Ishikawa (cell line): Measurements from ENCODE around the gene CTTNBP2.

ENCODE experiments used
- CEBPB ChIP-seq: IDR thresholded peaks from 2 replicates; pipeline ENCODE4 v1.6.1; 2012
- CREB1 ChIP-seq: IDR thresholded peaks from 2 replicates; pipeline ENCODE4 v1.6.1; 2012; ENCODE audit warnings: low read depth
- EGR1 ChIP-seq: IDR thresholded peaks from 2 replicates; pipeline ENCODE4 v1.6.1; 2012
- EP300 ChIP-seq: IDR thresholded peaks from 2 replicates; pipeline ENCODE4 v1.6.1; 2012; ENCODE audit warnings: borderline replicate concordance
- FOXM1 ChIP-seq: IDR thresholded peaks from 2 replicates; pipeline ENCODE4 v1.6.1; 2012; ENCODE audit warnings: low read depth, borderline replicate concordance
- NFIC ChIP-seq: IDR thresholded peaks from 2 replicates; pipeline ENCODE4 v1.6.1; 2012
- RAD21 ChIP-seq: IDR thresholded peaks from 2 replicates; pipeline ENCODE4 v1.6.1; 2012; ENCODE audit warnings: low read depth
- TAF1 ChIP-seq: IDR thresholded peaks from 2 replicates; pipeline ENCODE4 v1.6.1; 2012; ENCODE audit warnings: low read depth, mild to moderate bottlenecking
- TCF12 ChIP-seq: IDR thresholded peaks from 2 replicates; pipeline ENCODE4 v1.6.1; 2012; ENCODE audit warnings: low read depth
- TEAD4 ChIP-seq: IDR thresholded peaks from 2 replicates; pipeline ENCODE4 v1.6.1; 2012
- YY1 ChIP-seq: IDR thresholded peaks from 2 replicates; pipeline ENCODE4 v1.6.1; 2012; ENCODE audit warnings: low read depth
- ZBTB7A ChIP-seq: IDR thresholded peaks from 2 replicates; pipeline ENCODE4 v1.6.1; 2012; ENCODE audit warnings: low read depth
- TF ChIP-seq, protein P1 (sequence below): IDR thresholded peaks from 2 replicates; pipeline ENCODE4 v1.6.1; 2012
- TF ChIP-seq, protein P2 (sequence below): IDR thresholded peaks from 2 replicates; pipeline ENCODE4 v1.6.1; 2012; ENCODE audit warnings: low read depth, mild to moderate bottlenecking
- TF ChIP-seq, protein P3 (sequence below): IDR thresholded peaks from 2 replicates; pipeline ENCODE4 v1.6.1; 2012

The CTTNBP2 gene

DNA sequence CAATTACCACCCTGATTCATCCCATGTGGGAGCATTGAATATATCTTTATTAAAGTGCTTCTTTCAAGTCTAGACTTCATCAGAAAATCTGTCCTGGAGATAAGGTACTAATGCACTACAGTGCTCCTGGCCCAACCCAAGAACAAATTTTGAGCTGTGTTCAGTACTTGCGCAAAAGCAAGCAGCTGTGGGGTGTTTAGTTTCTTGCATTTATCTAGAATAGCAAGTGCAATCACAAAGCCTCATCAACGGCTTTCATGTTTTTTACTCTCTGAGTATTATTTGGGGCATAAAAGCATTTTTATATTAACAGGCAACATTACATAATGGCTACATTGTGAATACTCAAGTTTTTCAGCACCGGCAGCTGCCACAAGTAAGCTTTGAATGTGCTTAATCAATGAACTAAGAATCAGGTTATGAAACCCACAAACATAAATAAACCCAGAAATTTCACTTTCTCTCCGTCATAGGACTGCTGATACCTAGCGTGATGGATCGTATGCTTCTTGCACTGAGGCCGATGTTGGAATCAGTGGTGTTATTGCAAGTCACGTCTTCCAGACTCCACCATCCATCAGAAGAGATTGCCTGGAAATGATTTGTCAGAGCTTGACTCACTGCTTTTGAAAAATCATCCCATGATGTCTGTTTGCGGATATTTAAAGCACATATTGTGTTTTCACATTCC lies 113.1 kb downstream of the CTTNBP2 start:
- TF ChIP-seq YY1 (no peak), TCF12 (no peak), TAF1 (no peak), EGR1 (no peak), NFIC (no peak), RAD21 (no peak), ZBTB7A (no peak), EP300 (no peak), TEAD4 (no peak), CEBPB (no peak), FOXM1 (no peak)
- TF ChIP-seq, protein P1, sequence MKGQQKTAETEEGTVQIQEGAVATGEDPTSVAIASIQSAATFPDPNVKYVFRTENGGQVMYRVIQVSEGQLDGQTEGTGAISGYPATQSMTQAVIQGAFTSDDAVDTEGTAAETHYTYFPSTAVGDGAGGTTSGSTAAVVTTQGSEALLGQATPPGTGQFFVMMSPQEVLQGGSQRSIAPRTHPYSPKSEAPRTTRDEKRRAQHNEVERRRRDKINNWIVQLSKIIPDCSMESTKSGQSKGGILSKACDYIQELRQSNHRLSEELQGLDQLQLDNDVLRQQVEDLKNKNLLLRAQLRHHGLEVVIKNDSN, result no peak
- TF ChIP-seq, protein P2, sequence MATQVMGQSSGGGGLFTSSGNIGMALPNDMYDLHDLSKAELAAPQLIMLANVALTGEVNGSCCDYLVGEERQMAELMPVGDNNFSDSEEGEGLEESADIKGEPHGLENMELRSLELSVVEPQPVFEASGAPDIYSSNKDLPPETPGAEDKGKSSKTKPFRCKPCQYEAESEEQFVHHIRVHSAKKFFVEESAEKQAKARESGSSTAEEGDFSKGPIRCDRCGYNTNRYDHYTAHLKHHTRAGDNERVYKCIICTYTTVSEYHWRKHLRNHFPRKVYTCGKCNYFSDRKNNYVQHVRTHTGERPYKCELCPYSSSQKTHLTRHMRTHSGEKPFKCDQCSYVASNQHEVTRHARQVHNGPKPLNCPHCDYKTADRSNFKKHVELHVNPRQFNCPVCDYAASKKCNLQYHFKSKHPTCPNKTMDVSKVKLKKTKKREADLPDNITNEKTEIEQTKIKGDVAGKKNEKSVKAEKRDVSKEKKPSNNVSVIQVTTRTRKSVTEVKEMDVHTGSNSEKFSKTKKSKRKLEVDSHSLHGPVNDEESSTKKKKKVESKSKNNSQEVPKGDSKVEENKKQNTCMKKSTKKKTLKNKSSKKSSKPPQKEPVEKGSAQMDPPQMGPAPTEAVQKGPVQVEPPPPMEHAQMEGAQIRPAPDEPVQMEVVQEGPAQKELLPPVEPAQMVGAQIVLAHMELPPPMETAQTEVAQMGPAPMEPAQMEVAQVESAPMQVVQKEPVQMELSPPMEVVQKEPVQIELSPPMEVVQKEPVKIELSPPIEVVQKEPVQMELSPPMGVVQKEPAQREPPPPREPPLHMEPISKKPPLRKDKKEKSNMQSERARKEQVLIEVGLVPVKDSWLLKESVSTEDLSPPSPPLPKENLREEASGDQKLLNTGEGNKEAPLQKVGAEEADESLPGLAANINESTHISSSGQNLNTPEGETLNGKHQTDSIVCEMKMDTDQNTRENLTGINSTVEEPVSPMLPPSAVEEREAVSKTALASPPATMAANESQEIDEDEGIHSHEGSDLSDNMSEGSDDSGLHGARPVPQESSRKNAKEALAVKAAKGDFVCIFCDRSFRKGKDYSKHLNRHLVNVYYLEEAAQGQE, result no peak
- TF ChIP-seq, protein P3, sequence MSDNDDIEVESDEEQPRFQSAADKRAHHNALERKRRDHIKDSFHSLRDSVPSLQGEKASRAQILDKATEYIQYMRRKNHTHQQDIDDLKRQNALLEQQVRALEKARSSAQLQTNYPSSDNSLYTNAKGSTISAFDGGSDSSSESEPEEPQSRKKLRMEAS, result no peak

DNA sequence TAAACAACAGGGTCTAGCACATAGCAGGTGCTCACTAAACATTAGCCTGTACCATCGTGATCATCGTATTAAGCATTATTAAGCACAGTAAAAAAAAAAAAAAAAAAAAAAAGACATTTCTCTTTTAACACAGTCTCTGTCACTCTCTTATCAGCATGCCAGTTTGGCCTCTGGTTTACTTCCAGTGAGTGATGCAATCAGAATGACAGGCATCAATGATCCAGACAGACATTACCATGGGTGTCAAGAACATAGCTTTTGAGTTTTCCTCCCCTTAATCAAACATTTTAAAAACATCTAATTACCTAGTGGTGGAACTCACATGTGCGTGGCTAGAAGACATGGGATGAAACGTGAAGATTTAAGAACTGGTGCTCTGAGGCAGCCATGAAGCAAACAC lies 115.8 kb downstream of the CTTNBP2 start:
- TF ChIP-seq NFIC, result no peak
- no peak for TF ChIP-seq CREB1
- no peak for TF ChIP-seq FOXM1
- TF ChIP-seq CEBPB, result no peak
- no peak for TF ChIP-seq TAF1
- TF ChIP-seq, protein P1, result no peak
- no peak for TF ChIP-seq EP300
- TF ChIP-seq ZBTB7A, result no peak
- TF ChIP-seq TCF12, result no peak
- no peak for TF ChIP-seq EGR1
- no peak for TF ChIP-seq RAD21
- no peak for TF ChIP-seq YY1
- TF ChIP-seq, protein P2, result no peak
- no peak for TF ChIP-seq TEAD4
- TF ChIP-seq, protein P3, result no peak

DNA sequence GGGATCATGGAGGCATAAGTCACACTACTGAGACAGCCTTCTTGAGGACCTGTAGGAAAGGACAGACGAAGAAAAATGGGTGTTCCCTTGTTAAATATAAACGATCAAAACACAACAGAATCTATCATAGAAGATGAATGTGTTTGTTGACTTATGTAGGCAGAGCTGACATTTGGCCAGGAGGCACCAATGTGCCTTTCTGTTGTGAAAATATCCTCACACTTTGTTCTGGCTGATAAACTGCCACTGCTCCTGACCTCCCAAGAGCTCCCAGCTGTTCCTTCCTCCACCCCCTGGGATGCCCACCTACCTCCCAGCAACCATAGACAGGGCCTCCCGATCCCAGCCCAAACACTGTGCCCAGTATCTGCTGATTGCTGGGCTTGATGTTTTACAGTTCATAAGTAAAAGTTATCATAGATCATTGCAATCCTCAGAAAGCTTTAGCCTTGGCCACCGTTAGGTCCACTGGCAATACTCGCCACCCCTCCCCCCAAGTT lies 116.6 kb downstream of the CTTNBP2 start:
- TF ChIP-seq YY1 (no peak), NFIC (no peak), RAD21 (no peak), CREB1 (no peak), CEBPB (no peak), ZBTB7A (no peak), EP300 (no peak), FOXM1 (no peak)
- TF ChIP-seq, protein P1, result no peak
- TF ChIP-seq, protein P2, result no peak

DNA sequence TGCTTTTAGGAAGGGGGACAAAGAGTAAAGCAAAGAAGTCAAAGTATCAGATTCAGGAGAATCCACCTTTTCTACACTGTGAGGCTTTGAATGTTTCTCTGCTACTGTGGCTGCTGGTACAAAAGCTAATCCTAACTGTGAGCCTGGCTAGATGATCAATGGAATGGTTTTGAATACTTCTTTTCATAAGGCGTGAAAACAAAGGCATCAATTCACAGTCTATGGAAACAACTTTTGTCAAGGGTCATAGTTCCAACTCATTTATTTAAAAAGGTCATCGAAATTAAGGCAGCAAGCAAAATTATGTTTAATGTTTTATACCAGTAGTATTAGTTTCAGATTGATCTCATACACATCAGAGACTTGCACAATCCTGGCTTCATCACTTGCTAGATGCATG lies 118.1 kb downstream of the CTTNBP2 start:
- TF ChIP-seq NFIC, result no peak
